ENCODE measurements around the gene TLCD3B. TPM values are rescaled to one million over a fixed set of nuclear protein-coding genes. Genes with fewer than 3 reads are reported as not detected.

TLCD3B gene
- total and polyA plus RNA-seq, 8 donors: 0.18 to 0.92 TPM; not detected in 6

- Histone ChIP-seq H3K4me1 (peaks cover 11 to 29% (median 26%) of the 10 kb centered on the region in 4 donors), H3K9me3 (no peaks in the 10 kb centered on the region), H3K27me3 (peaks cover 13 to 32% (median 16%) of the 10 kb centered on the region in 3 donors), H3K27ac (no peak overlapping the region), H3K36me3 (peaks cover 0 to 37% (median 33%) of the 10 kb centered on the region in 4 donors), H3K4me3 (no peak overlapping the region)
- WGBS, 5 donors: 47 to 61% (median 55%) methylated on average over 12 to 35 of the region's 35 CpGs
- peak; percentile 32 to 69 for DNase-seq
- TF ChIP-seq CTCF (IDR thresholded peaks at IDR 0.05) (peak in 5 of 7 experiments; percentile 63 to 82 (median 78)), EP300 (IDR thresholded peaks at IDR 0.05) (no peak)
- intact Hi-C loops (cut with DNase I; ENCODE audit: low total_unique reads): no loop called here
Measured at GRCh38 chr16:30005341-30006094, 25.6 kb downstream of the TLCD3B start.

GRCh38 chr16:30004811-30005242 lies 26.2 kb downstream of the TLCD3B start:
- no peak overlapping the region for H3K4me3 ChIP-seq
- no peaks in the 10 kb centered on the region for H3K9me3 ChIP-seq
- peaks cover 9 to 22% (median 20%) of the 10 kb centered on the region in 4 donors for H3K4me1 ChIP-seq
- TF ChIP-seq CTCF (IDR thresholded peaks at IDR 0.05) (no peak), EP300 (IDR thresholded peaks at IDR 0.05) (no peak), POLR2A (IDR thresholded peaks at IDR 0.05) (no peak), POLR2AphosphoS5 (IDR thresholded peaks at IDR 0.05) (no peak)
- peaks cover 6 to 25% (median 9%) of the 10 kb centered on the region in 3 donors for H3K27me3 ChIP-seq
- peak overlapping the region in 2 of 5 donors; percentile 16 to 26 for H3K27ac ChIP-seq
- intact Hi-C loops (cut with DNase I; ENCODE audit: low total_unique reads): no loop called here
- DNase-seq: peak in 1 of 2 donors; percentile 34
- peaks cover 0 to 44% (median 39%) of the 10 kb centered on the region in 4 donors for H3K36me3 ChIP-seq
- WGBS, 5 donors: 26 to 59% (median 35%) methylated on average over 2 to 11 of the region's 11 CpGs

GRCh38 chr16:30004424-30004776 lies 26.7 kb downstream of the TLCD3B start:
- Histone ChIP-seq H3K27me3 (peaks cover 2 to 21% (median 5%) of the 10 kb centered on the region in 3 donors), H3K36me3 (peaks cover 0 to 46% (median 42%) of the 10 kb centered on the region in 4 donors), H3K4me3 (no peak overlapping the region), H3K9me3 (no peaks in the 10 kb centered on the region), H3K27ac (peak overlapping the region in 2 of 5 donors; percentile 16 to 26), H3K4me1 (peaks cover 9 to 20% (median 19%) of the 10 kb centered on the region in 4 donors)
- no peak for TF ChIP-seq CTCF (IDR thresholded peaks at IDR 0.05)
- no peak for TF ChIP-seq POLR2AphosphoS5 (IDR thresholded peaks at IDR 0.05)
- TF ChIP-seq EP300 (IDR thresholded peaks at IDR 0.05): no peak
- TF ChIP-seq POLR2A (IDR thresholded peaks at IDR 0.05): no peak
- DNase-seq: peak in 1 of 2 donors; percentile 28
- intact Hi-C loops (cut with DNase I; ENCODE audit: low total_unique reads): no loop called here
- 40 to 60% (median 45%) methylated on average over 1 to 19 of the region's 19 CpGs for WGBS, 5 donors

- H3K27ac ChIP-seq: no peak overlapping the region
- 73 to 85% (median 79%) methylated on average over 13 to 17 of the region's 17 CpGs for WGBS, 5 donors
- peaks cover 0 to 16% (median 0%) of the 10 kb centered on the region in 3 donors for H3K27me3 ChIP-seq
- H3K4me1 ChIP-seq: peaks cover 9 to 20% (median 19%) of the 10 kb centered on the region in 4 donors
- H3K4me3 ChIP-seq: no peak overlapping the region
- H3K36me3 ChIP-seq: peaks cover 0 to 52% (median 46%) of the 10 kb centered on the region in 4 donors
- H3K9me3 ChIP-seq: no peaks in the 10 kb centered on the region
- no peak for DNase-seq
- intact Hi-C loops (cut with DNase I; ENCODE audit: low total_unique reads): no loop called here
- no peak for TF ChIP-seq POLR2A (IDR thresholded peaks at IDR 0.05)
- TF ChIP-seq EP300 (IDR thresholded peaks at IDR 0.05): no peak
- TF ChIP-seq CTCF (IDR thresholded peaks at IDR 0.05): no peak
- TF ChIP-seq POLR2AphosphoS5 (IDR thresholded peaks at IDR 0.05): no peak
Measured at GRCh38 chr16:30003670-30004423, 27.2 kb downstream of the TLCD3B start.
